RWPE1 (cell line): ENCODE measurements around the gene EMC7.
"Not testable (repeated sequence)": the region's sequence is repeated elsewhere in the genome, so short reads cannot be mapped to it uniquely, and the experiment has no call there.

Experiments used
- CTCF ChIA-PET: fragments of 350-600 bp; sonication (Branson Sonifier 250); formaldehyde crosslinking; extraction: SDS; loops from one replicate; lab custom pipeline; 2021; lab: Yijun Ruan, JAX
- POLR2A ChIA-PET: fragments of 400-600 bp; formaldehyde crosslinking; extraction: SDS; loops from one replicate; lab custom pipeline; 2020; ENCODE audit warnings: antibody characterized with exemption; ENCODE audit not compliant: low non-redundant PET; lab: Yijun Ruan, JAX
- DNase-seq: peaks from one replicate; pipeline ENCODE4 v3.0.0; 2012; ENCODE audit warnings: low spot score
- H3K27ac ChIP-seq: fragments of 450-650 bp; 2 replicates; pipeline ENCODE4 v1.5.1; 2017
- CTCF ChIP-seq: fragments of 450-650 bp; conservative IDR thresholded peaks from 2 replicates; pipeline ENCODE4 v1.5.1; 2017; ENCODE audit warnings: low read depth, mild to moderate bottlenecking

The EMC7 gene

GRCh38 chr15:34059476-34059875, 42.2 kb downstream of the EMC7 start:
- no peak overlapping the region for H3K27ac ChIP-seq
- TF ChIP-seq CTCF = no peak
- ChIA-PET POLR2A (no interaction called here), CTCF (no interaction called here)
- DNase-seq = no peak

GRCh38 chr15:34056911-34057310, 44.8 kb downstream of the EMC7 start:
- TF ChIP-seq CTCF = no peak
- DNase-seq = no peak
- POLR2A ChIA-PET = no interaction called here
- CTCF ChIA-PET = no interaction called here
- H3K27ac ChIP-seq = no peak overlapping the region

- no peak for DNase-seq
- ChIA-PET POLR2A (no interaction called here), CTCF (no interaction called here)
- H3K27ac ChIP-seq = no peak overlapping the region
- TF ChIP-seq CTCF = no peak
These were observed 45.6 kb downstream of the EMC7 start for GRCh38 chr15:34055868-34056595.

- ChIA-PET CTCF (interaction anchor here (0.6 kb wide), 1 partner anchor 73 kb away, joined by 3 read pairs; no protein-coding TSS in a partner anchor), POLR2A (no interaction called here)
These were observed 47.5 kb downstream of the EMC7 start for GRCh38 chr15:34054081-34054707.

GRCh38 chr15:34050385-34050784, 51.3 kb downstream of the EMC7 start:
- POLR2A ChIA-PET, DNase-seq, H3K27ac ChIP-seq, CTCF ChIA-PET: not testable (repeated sequence)

More at GRCh38 chr15:34054081-34054707, 47.5 kb downstream of the EMC7 start:
- H3K27ac ChIP-seq = no peak overlapping the region
- DNase-seq = no peak
- no peak for TF ChIP-seq CTCF

GRCh38 chr15:34049112-34049511, 52.5 kb downstream of the EMC7 start:
- DNase-seq = no peak
- POLR2A ChIA-PET = no interaction called here
- TF ChIP-seq CTCF = no peak

More at GRCh38 chr15:34049112-34049511, 52.5 kb downstream of the EMC7 start:
- CTCF ChIA-PET = no interaction called here
- H3K27ac ChIP-seq = no peak overlapping the region
